ENCODE data around the gene ATP1B2.
"Not testable (repeated sequence)": the region's sequence is repeated elsewhere in the genome, so short reads cannot be mapped to it uniquely, and the experiment has no call there.

Gene ATP1B2

GRCh38 chr17:7650509-7651096 lies at the start of gene ATP1B2:
TSS of gene ATP1B2 (plus strand) at chr17:7650926. CDS start at chr17:7651519, 593 bp downstream.
- DNase-seq (ENCODE audit: low spot score): peak; percentile 46

GRCh38 chr17:7606280-7606679 lies 44.4 kb upstream of the ATP1B2 start:
- no peak for DNase-seq (ENCODE audit: low spot score)

GRCh38 chr17:7610641-7611040 lies 40.1 kb upstream of the ATP1B2 start:
- DNase-seq (ENCODE audit: low spot score): no peak

- no peak for DNase-seq (ENCODE audit: low spot score)
Observed at GRCh38 chr17:7611635-7612293, 39.0 kb upstream of the ATP1B2 start.

GRCh38 chr17:7612294-7612640 lies 38.5 kb upstream of the ATP1B2 start:
- no peak for DNase-seq (ENCODE audit: low spot score)

GRCh38 chr17:7613769-7614424 lies 36.8 kb upstream of the ATP1B2 start:
- peak; percentile 58 for DNase-seq (ENCODE audit: low spot score)

- peak; percentile 99 for DNase-seq (ENCODE audit: low spot score)
Observed at GRCh38 chr17:7614425-7615264, 36.1 kb upstream of the ATP1B2 start, which contains the start of gene FXR2. TSS of gene FXR2 (minus strand) at chr17:7614897. CDS start at chr17:7614532, 365 bp downstream.

GRCh38 chr17:7615265-7615747 lies 35.4 kb upstream of the ATP1B2 start:
- DNase-seq (ENCODE audit: low spot score): no peak

GRCh38 chr17:7618608-7619007 lies 32.1 kb upstream of the ATP1B2 start:
- no peak for DNase-seq (ENCODE audit: low spot score)

- DNase-seq (ENCODE audit: low spot score): no peak
Observed at GRCh38 chr17:7620835-7621234, 29.9 kb upstream of the ATP1B2 start.

- no peak for DNase-seq (ENCODE audit: low spot score)
Observed at GRCh38 chr17:7623661-7624060, 27.1 kb upstream of the ATP1B2 start.

GRCh38 chr17:7625749-7626148 lies 25.0 kb upstream of the ATP1B2 start:
- not testable (repeated sequence) for DNase-seq (ENCODE audit: low spot score)

- DNase-seq (ENCODE audit: low spot score): no peak
Observed at GRCh38 chr17:7626307-7626706, 24.4 kb upstream of the ATP1B2 start.

GRCh38 chr17:7626956-7627249 lies 23.8 kb upstream of the ATP1B2 start:
- DNase-seq (ENCODE audit: low spot score): no peak

GRCh38 chr17:7627250-7628121 lies 23.2 kb upstream of the ATP1B2 start, which contains the start of gene SAT2:
TSS of gene SAT2 (minus strand) at chr17:7627821. CDS start at chr17:7627635, 186 bp downstream.
- peak; percentile 100 for DNase-seq (ENCODE audit: low spot score)

GRCh38 chr17:7629939-7630571 lies 20.7 kb upstream of the ATP1B2 start, which contains the start of gene SHBG:
TSS of gene SHBG (plus strand) at chr17:7630135. CDS start at chr17:7630173, 38 bp downstream.
- DNase-seq (ENCODE audit: low spot score): no peak

GRCh38 chr17:7631398-7632380 lies 19.0 kb upstream of the ATP1B2 start:
- no peak for DNase-seq (ENCODE audit: low spot score)

- DNase-seq (ENCODE audit: low spot score): peak; percentile 75
Observed at GRCh38 chr17:7632492-7632894, 18.2 kb upstream of the ATP1B2 start.

GRCh38 chr17:7633093-7633492 lies 17.6 kb upstream of the ATP1B2 start:
- DNase-seq (ENCODE audit: low spot score): no peak

GRCh38 chr17:7634384-7634783 lies 16.3 kb upstream of the ATP1B2 start:
- peak; percentile 80 for DNase-seq (ENCODE audit: low spot score)
